HG02938 (cell line): Measurements from ENCODE around the gene FAM83G.
A peak's percentile ranks its signal among the peaks of the same experiment; 100 is the strongest.

Source experiments
- ATAC-seq: cut with Tn5 transposase; IDR thresholded peaks from one replicate; pipeline ENCODE4 v1.9.1; 2021; ENCODE audit warnings: mild to moderate bottlenecking, moderate library complexity; ENCODE audit not compliant: unreplicated experiment

Gene FAM83G

GRCh38 chr17:18970582-18971480 lies 33.7 kb downstream of the FAM83G start:
- no peak for ATAC-seq

GRCh38 chr17:18968945-18969887 lies 35.3 kb downstream of the FAM83G start:
- ATAC-seq: no peak

- no peak for ATAC-seq
Observed at GRCh38 chr17:18968345-18968744, 36.2 kb downstream of the FAM83G start.

- no peak for ATAC-seq
Observed at GRCh38 chr17:18967916-18968315, 36.6 kb downstream of the FAM83G start.

GRCh38 chr17:18966831-18967624 lies 37.5 kb downstream of the FAM83G start:
- ATAC-seq: no peak

GRCh38 chr17:18965530-18966236 lies 38.9 kb downstream of the FAM83G start:
- ATAC-seq: no peak

GRCh38 chr17:18964550-18964949 lies 40.0 kb downstream of the FAM83G start:
- ATAC-seq: no peak

GRCh38 chr17:18964018-18964351 lies 40.6 kb downstream of the FAM83G start:
- ATAC-seq: no peak

- ATAC-seq: no peak
Observed at GRCh38 chr17:18963126-18964017, 41.2 kb downstream of the FAM83G start.

- ATAC-seq: no peak
Observed at GRCh38 chr17:18962494-18962815, 42.1 kb downstream of the FAM83G start.

- ATAC-seq: no peak
Observed at GRCh38 chr17:18961634-18962493, 42.7 kb downstream of the FAM83G start.

GRCh38 chr17:18960803-18961511 lies 43.6 kb downstream of the FAM83G start:
- ATAC-seq: peak; percentile 64

- no peak for ATAC-seq
Observed at GRCh38 chr17:18960241-18960665, 44.3 kb downstream of the FAM83G start.

GRCh38 chr17:18959845-18960240 lies 44.7 kb downstream of the FAM83G start:
- ATAC-seq: no peak

- no peak for ATAC-seq
Observed at GRCh38 chr17:18959071-18959844, 45.3 kb downstream of the FAM83G start.

GRCh38 chr17:18958611-18959010 lies 46.0 kb downstream of the FAM83G start:
- no peak for ATAC-seq

- no peak for ATAC-seq
Observed at GRCh38 chr17:18957831-18958230, 46.7 kb downstream of the FAM83G start.
